ENCODE results near the gene CDKN1C.

Gene CDKN1C

DNA sequence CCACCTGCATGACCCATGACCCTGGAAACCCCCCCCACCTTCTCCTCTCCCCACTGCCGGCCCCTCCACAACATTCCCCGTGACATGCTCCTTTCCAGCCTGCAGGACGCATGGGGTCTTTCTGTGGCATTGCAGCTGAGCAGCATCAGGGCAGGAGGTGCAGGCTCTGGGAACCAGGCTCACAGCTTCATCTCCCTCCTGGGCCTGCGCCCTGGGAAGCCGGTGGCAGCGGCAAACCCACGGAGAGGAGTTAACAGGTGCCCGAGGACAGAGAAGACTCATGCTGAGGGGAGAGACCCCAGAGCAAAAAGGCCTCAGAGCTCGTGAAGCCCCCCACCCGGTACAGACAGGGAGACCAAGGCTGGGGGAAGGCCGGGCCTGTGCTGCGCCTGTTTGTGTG is 32.2 kb downstream of the CDKN1C start:
- Histone ChIP-seq H3K4me1 (ENCODE audit: control insufficient read depth, insufficient read depth, low read length) (no peaks in the 10 kb centered on the region), H3K36me3 (ENCODE audit: control insufficient read depth in 2 of 2, insufficient read depth in 1 of 2, low read length in 2 of 2) (no peaks in the 10 kb centered on the region), H3K27ac (ENCODE audit: extremely low read depth, low read depth, low read length) (no peak overlapping the region), H3K4me3 (ENCODE audit: low read depth, low read length) (no peak overlapping the region), H3K9me3 (ENCODE audit: control insufficient read depth, insufficient read depth, low read depth, low read length) (no peaks in the 10 kb centered on the region)
- CTCF ChIA-PET: no interaction called here
- TF ChIP-seq ZIC2 (tag by site-specific recombination; IDR thresholded peaks at IDR 0.05) (no peak), ZNF416 (tag by site-specific recombination; IDR thresholded peaks at IDR 0.05) (no peak), ZNF132 (tag by site-specific recombination; IDR thresholded peaks at IDR 0.05; ENCODE audit: borderline replicate concordance) (no peak), ZNF510 (tag by site-specific recombination; IDR thresholded peaks at IDR 0.05; ENCODE audit: insufficient replicate concordance) (no peak), ZNF341 (tag by site-specific recombination; IDR thresholded peaks at IDR 0.05; ENCODE audit: low read depth) (no peak), ZNF16 (tag by site-specific recombination; IDR thresholded peaks at IDR 0.05; ENCODE audit: low read depth) (no peak), ZNF423 (tag by site-specific recombination; IDR thresholded peaks at IDR 0.05) (no peak), BCL11B (tag by site-specific recombination; IDR thresholded peaks at IDR 0.05; ENCODE audit: low read depth) (no peak)
- TF ChIP-seq, protein P1, sequence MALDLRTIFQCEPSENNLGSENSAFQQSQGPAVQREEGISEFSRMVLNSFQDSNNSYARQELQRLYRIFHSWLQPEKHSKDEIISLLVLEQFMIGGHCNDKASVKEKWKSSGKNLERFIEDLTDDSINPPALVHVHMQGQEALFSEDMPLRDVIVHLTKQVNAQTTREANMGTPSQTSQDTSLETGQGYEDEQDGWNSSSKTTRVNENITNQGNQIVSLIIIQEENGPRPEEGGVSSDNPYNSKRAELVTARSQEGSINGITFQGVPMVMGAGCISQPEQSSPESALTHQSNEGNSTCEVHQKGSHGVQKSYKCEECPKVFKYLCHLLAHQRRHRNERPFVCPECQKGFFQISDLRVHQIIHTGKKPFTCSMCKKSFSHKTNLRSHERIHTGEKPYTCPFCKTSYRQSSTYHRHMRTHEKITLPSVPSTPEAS (tag by site-specific recombination; IDR thresholded peaks at IDR 0.05): no peak
- TF ChIP-seq, protein P2, sequence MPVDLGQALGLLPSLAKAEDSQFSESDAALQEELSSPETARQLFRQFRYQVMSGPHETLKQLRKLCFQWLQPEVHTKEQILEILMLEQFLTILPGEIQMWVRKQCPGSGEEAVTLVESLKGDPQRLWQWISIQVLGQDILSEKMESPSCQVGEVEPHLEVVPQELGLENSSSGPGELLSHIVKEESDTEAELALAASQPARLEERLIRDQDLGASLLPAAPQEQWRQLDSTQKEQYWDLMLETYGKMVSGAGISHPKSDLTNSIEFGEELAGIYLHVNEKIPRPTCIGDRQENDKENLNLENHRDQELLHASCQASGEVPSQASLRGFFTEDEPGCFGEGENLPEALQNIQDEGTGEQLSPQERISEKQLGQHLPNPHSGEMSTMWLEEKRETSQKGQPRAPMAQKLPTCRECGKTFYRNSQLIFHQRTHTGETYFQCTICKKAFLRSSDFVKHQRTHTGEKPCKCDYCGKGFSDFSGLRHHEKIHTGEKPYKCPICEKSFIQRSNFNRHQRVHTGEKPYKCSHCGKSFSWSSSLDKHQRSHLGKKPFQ (tag by site-specific recombination; IDR thresholded peaks at IDR 0.05): no peak
- TF ChIP-seq, protein P3, sequence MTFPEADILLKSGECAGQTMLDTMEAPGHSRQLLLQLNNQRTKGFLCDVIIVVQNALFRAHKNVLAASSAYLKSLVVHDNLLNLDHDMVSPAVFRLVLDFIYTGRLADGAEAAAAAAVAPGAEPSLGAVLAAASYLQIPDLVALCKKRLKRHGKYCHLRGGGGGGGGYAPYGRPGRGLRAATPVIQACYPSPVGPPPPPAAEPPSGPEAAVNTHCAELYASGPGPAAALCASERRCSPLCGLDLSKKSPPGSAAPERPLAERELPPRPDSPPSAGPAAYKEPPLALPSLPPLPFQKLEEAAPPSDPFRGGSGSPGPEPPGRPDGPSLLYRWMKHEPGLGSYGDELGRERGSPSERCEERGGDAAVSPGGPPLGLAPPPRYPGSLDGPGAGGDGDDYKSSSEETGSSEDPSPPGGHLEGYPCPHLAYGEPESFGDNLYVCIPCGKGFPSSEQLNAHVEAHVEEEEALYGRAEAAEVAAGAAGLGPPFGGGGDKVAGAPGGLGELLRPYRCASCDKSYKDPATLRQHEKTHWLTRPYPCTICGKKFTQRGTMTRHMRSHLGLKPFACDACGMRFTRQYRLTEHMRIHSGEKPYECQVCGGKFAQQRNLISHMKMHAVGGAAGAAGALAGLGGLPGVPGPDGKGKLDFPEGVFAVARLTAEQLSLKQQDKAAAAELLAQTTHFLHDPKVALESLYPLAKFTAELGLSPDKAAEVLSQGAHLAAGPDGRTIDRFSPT (tag by site-specific recombination; IDR thresholded peaks at IDR 0.05): no peak
- POLR2A ChIA-PET: no interaction called here

DNA sequence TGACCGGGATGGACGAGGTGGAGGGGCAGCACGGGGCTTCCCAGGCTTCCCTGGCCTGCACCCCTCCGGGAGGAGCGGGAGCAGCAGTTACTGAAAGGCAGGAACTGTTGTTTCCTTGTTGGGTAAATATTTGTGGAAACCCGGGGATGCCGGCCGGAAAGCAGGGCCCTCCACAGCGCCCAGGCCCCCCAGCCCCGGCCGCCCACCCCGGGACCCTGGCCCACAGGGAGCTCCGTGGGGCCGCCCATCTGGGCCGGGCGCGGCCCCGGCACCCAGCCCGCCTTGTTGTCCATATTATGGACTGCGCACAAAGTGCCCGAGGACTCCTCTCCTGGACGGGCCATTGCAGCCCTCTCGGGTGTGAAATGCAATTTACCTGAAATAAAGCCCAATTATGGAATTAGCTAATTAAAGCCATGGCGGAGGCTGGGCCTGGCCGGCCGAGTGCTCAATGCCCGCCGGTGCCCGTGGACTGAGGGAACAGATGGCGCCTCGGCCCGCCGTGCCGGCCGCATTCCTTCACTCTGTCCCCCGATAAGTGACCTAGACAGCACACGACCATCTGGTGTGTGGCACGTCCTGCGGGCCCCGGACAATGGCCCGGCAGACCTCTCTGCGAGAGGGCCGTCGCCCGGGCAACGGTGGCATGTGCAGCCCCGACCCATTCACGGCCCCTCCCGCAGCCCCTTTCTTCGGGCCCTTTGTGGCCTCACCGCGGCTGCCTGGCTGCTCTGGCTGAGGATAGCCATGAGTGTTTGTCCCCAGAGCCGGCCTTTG is 35.4 kb downstream of the CDKN1C start:
- Histone ChIP-seq H3K36me3 (ENCODE audit: control insufficient read depth in 2 of 2, insufficient read depth in 1 of 2, low read length in 2 of 2) (no peaks in the 10 kb centered on the region), H3K9me3 (ENCODE audit: control insufficient read depth, insufficient read depth, low read depth, low read length) (no peaks in the 10 kb centered on the region), H3K4me3 (ENCODE audit: low read depth, low read length) (no peak overlapping the region), H3K27ac (ENCODE audit: extremely low read depth, low read depth, low read length) (no peak overlapping the region), H3K4me1 (ENCODE audit: control insufficient read depth, insufficient read depth, low read length) (no peaks in the 10 kb centered on the region)
- TF ChIP-seq BCL11A (tag by site-specific recombination; IDR thresholded peaks at IDR 0.05; ENCODE audit: low read depth) (no peak), ZNF221 (tag by site-specific recombination; IDR thresholded peaks at IDR 0.05; ENCODE audit: borderline replicate concordance) (no peak), ZNF292 (tag by site-specific recombination; IDR thresholded peaks at IDR 0.05; ENCODE audit: borderline replicate concordance, low read depth) (no peak), ZNF514 (tag by site-specific recombination; IDR thresholded peaks at IDR 0.05) (no peak), KLF1 (tag by site-specific recombination; IDR thresholded peaks at IDR 0.05) (no peak), ZNF558 (tag by site-specific recombination; IDR thresholded peaks at IDR 0.05) (no peak), ZNF366 (tag by site-specific recombination; conservative IDR thresholded peaks at IDR 0.05) (no peak)
- TF ChIP-seq, protein P4, sequence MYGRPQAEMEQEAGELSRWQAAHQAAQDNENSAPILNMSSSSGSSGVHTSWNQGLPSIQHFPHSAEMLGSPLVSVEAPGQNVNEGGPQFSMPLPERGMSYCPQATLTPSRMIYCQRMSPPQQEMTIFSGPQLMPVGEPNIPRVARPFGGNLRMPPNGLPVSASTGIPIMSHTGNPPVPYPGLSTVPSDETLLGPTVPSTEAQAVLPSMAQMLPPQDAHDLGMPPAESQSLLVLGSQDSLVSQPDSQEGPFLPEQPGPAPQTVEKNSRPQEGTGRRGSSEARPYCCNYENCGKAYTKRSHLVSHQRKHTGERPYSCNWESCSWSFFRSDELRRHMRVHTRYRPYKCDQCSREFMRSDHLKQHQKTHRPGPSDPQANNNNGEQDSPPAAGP (tag by site-specific recombination; IDR thresholded peaks at IDR 0.05): no peak
- TF ChIP-seq, protein P5, sequence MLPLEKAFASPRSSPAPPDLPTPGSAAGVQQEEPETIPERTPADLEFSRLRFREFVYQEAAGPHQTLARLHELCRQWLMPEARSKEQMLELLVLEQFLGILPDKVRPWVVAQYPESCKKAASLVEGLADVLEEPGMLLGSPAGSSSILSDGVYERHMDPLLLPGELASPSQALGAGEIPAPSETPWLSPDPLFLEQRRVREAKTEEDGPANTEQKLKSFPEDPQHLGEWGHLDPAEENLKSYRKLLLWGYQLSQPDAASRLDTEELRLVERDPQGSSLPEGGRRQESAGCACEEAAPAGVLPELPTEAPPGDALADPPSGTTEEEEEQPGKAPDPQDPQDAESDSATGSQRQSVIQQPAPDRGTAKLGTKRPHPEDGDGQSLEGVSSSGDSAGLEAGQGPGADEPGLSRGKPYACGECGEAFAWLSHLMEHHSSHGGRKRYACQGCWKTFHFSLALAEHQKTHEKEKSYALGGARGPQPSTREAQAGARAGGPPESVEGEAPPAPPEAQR (tag by site-specific recombination; IDR thresholded peaks at IDR 0.05): no peak
- CTCF ChIA-PET: no interaction called here
- POLR2A ChIA-PET: no interaction called here
